ENCODE measurements around the gene ACTRT2. TPM values are rescaled to one million over a fixed set of nuclear protein-coding genes. Genes with fewer than 3 reads are reported as not detected.

The ACTRT2 gene
- total RNA-seq, 2 experiments from 2014 or later, result not detected

DNA sequence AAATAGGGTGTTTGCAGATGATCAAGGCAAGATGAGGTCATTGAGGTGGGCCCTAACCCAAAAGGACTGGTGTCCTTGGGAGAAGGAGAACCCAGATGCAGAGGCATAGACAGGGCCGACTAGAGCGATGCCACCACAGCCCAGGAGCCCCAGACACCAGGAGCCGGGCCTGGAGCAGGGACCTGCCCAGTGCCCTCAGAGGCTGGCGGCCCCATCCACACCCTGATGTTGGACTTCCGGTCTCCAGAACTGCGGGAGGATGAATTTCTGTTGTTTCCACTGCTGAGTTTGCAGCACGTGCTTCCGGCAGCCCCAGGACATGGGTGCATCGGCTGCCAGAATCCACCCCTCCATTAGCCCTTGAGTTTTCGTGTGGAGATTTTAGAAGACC, 7.2 kb upstream of the ACTRT2 start:
- H3K9me3 Mint-ChIP-seq, result no peaks in the 10 kb centered on the region
- no peak overlapping the region for H3K27ac Mint-ChIP-seq
- H3K4me3 Mint-ChIP-seq, result no peak overlapping the region
- ChIA-PET CTCF (interaction anchor here (1.0 kb wide), 1 partner anchor 16 kb away, joined by 3 read pairs; no protein-coding TSS in a partner anchor), POLR2A (no interaction called here)
- DNase-seq, result no peak
- H3K36me3 Mint-ChIP-seq (ENCODE audit: low read depth), result no peaks in the 10 kb centered on the region
- H3K4me1 Mint-ChIP-seq, result no peaks in the 10 kb centered on the region
- no peaks in the 10 kb centered on the region for H3K27me3 Mint-ChIP-seq

GRCh38 chr1:3014443-3015268, 6.6 kb upstream of the ACTRT2 start:
- no peaks in the 10 kb centered on the region for H3K9me3 Mint-ChIP-seq
- no peaks in the 10 kb centered on the region for H3K4me1 Mint-ChIP-seq
- ChIA-PET CTCF (no interaction called here), POLR2A (no interaction called here)
- H3K4me3 Mint-ChIP-seq, result no peak overlapping the region
- H3K27me3 Mint-ChIP-seq, result no peaks in the 10 kb centered on the region
- DNase-seq, result no peak
- H3K36me3 Mint-ChIP-seq (ENCODE audit: low read depth), result no peaks in the 10 kb centered on the region
- H3K27ac Mint-ChIP-seq, result no peak overlapping the region

DNA sequence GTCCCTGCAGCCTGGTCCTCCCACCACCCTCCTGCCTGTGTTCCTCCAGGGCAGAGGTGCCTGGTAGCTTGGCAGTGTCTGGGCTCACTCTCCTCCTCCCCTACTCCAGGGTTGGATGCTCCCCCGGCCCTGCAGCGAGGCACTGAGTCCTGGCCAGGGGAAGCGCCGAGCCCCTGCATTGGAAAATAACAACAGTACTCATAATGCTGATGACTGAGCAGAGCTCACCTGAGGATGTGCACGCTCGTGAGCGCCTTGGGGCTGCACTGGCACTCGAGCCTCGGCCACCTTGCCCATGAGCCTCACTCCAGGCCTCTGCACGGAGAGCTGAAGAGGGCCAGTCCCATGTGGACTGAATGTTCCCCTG, 6.0 kb upstream of the ACTRT2 start:
- Mint-ChIP-seq H3K4me1 (no peaks in the 10 kb centered on the region), H3K4me3 (no peak overlapping the region), H3K27me3 (no peaks in the 10 kb centered on the region), H3K27ac (no peak overlapping the region), H3K9me3 (no peaks in the 10 kb centered on the region), H3K36me3 (ENCODE audit: low read depth) (no peaks in the 10 kb centered on the region)
- ChIA-PET CTCF (no interaction called here), POLR2A (no interaction called here)
- no peak for DNase-seq

DNA sequence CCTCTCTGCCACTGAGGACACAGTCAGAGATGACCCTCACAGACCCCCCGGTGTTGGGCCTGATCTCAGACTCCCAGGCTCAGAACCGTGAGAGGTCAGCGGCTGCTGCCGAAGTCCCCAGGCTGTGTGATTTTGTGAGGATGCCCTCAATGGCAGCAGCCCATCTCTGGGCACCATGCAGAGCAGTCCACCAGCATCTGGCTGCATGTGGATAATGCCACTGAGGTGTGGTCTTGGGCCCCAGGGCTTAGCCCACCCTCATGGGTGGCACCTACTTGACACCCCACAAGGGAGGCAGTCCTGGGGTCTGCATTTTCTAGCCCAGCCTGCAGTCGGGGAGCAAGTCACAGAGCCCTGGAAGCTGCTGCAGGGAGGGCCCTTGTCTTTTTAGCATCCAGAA, 5.5 kb upstream of the ACTRT2 start:
- CTCF ChIA-PET, result no interaction called here

DNA sequence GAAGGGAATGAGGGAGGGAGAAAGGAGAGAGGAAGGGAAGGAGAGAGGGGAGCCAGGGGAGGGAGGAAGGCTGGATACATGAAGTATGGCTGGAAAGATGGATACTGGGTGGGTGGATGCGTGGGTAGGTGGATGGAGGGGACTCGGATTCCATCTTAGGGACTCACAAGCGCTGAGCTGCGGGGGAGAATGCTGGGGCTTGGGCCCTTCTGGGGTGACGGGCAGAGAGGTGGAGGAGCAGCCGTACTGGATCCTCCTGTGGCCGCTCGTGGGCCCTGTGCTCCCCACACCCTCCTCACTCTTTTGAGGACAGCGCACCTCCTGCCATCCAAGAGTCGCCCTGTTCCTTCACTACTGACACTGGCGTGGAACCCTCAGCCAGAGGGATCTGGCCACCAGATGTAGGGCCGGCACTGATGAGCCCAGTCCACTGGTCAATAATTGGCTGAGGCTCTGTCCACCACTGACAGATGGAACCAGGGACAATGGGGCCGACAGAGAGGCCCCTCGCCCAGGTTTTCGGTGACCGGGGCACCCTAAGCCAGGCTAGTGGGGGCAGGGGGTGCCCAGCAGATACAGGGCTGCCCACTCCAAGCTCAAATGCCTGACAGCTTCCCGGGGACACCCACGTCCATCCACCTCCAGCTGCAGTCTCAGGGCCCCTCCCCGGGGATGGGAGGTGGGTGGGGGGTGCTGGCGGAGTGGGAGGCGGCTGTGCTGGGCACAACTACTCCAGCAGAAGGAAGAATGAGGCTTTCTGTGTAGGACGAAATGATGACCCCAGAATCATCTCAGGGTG, 4.4 kb upstream of the ACTRT2 start:
- Mint-ChIP-seq H3K36me3 (ENCODE audit: low read depth) (no peaks in the 10 kb centered on the region), H3K27ac (no peak overlapping the region), H3K9me3 (no peaks in the 10 kb centered on the region), H3K27me3 (no peaks in the 10 kb centered on the region), H3K4me3 (no peak overlapping the region), H3K4me1 (no peaks in the 10 kb centered on the region)
- ChIA-PET CTCF (no interaction called here), POLR2A (no interaction called here)
- no peak for DNase-seq

More for the DNA sequence above, 5.5 kb upstream of the ACTRT2 start:
- POLR2A ChIA-PET, result no interaction called here
- Mint-ChIP-seq H3K9me3 (no peaks in the 10 kb centered on the region), H3K27me3 (no peaks in the 10 kb centered on the region), H3K27ac (no peak overlapping the region), H3K4me3 (no peak overlapping the region), H3K4me1 (no peaks in the 10 kb centered on the region), H3K36me3 (ENCODE audit: low read depth) (no peaks in the 10 kb centered on the region)
- DNase-seq, result no peak

- ChIA-PET CTCF (no interaction called here), POLR2A (no interaction called here)
- H3K27ac Mint-ChIP-seq, result no peak overlapping the region
- no peak overlapping the region for H3K4me3 Mint-ChIP-seq
- no peaks in the 10 kb centered on the region for H3K9me3 Mint-ChIP-seq
- no peaks in the 10 kb centered on the region for H3K36me3 Mint-ChIP-seq (ENCODE audit: low read depth)
- H3K27me3 Mint-ChIP-seq, result no peaks in the 10 kb centered on the region
- H3K4me1 Mint-ChIP-seq, result no peaks in the 10 kb centered on the region
- DNase-seq, result no peak
Observed at GRCh38 chr1:3017440-3018050, 3.7 kb upstream of the ACTRT2 start.

DNA sequence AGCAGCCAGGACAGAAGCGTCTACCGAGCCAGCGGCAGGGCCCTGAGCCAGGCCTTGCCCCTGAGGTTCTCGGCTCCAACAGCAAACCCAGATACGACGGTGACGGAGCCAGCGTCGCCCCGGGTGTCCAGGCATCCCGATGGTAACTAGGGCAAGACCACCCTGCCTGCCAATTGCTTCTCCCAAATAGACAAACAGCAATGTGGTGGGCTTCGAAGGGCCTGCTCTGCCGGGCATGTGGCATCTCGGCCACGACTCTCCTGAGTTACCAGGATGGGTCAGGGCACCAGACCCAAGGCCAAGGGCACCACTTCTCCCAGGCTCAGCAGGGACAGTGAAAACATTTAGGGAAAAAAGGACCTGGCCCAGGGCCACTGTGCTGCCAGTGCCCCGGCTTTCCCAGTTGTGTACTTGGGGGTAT, 3.2 kb upstream of the ACTRT2 start:
- H3K36me3 Mint-ChIP-seq (ENCODE audit: low read depth), result no peaks in the 10 kb centered on the region
- H3K27me3 Mint-ChIP-seq, result no peaks in the 10 kb centered on the region
- H3K4me3 Mint-ChIP-seq, result no peak overlapping the region
- ChIA-PET POLR2A (no interaction called here), CTCF (no interaction called here)
- no peak overlapping the region for H3K27ac Mint-ChIP-seq
- H3K4me1 Mint-ChIP-seq, result no peaks in the 10 kb centered on the region
- no peaks in the 10 kb centered on the region for H3K9me3 Mint-ChIP-seq
- DNase-seq, result no peak

- ChIA-PET CTCF (no interaction called here), POLR2A (no interaction called here)
- DNase-seq, result no peak
- H3K36me3 Mint-ChIP-seq (ENCODE audit: low read depth), result no peaks in the 10 kb centered on the region
- no peak overlapping the region for H3K4me3 Mint-ChIP-seq
- H3K9me3 Mint-ChIP-seq, result no peaks in the 10 kb centered on the region
- no peaks in the 10 kb centered on the region for H3K27me3 Mint-ChIP-seq
- no peaks in the 10 kb centered on the region for H3K4me1 Mint-ChIP-seq
- H3K27ac Mint-ChIP-seq, result no peak overlapping the region
Observed at GRCh38 chr1:3018576-3018975, 2.7 kb upstream of the ACTRT2 start.

DNA sequence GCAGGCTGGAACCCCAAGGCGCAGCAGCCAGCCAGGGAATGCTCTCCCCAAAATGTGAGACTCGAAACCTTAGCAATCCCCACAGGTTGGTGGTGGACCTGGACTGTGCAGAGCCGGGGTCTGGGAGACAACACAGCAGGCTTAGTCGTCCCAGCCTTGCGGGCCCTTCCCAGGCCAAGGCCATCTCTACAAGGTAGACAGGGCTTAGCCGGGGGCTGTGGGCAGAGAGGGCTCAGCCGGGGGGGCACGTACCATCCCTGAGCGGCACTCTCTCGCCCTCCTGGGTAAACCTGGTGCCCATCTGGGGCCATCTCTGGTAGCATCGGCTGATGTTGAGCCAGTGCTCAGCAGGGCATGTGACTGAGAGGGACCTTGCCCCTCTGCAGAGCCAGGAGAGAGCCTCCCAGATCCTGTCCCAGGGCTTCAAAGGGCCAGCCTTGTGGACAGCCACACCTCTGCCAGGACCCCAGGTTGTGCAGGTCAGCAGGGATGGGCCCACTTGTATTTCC, 2.2 kb upstream of the ACTRT2 start:
- H3K36me3 Mint-ChIP-seq (ENCODE audit: low read depth), result no peaks in the 10 kb centered on the region
- no peaks in the 10 kb centered on the region for H3K4me1 Mint-ChIP-seq
- no peak overlapping the region for H3K27ac Mint-ChIP-seq
- CTCF ChIA-PET, result no interaction called here
- DNase-seq, result no peak
- no peak overlapping the region for H3K4me3 Mint-ChIP-seq
- H3K9me3 Mint-ChIP-seq, result no peaks in the 10 kb centered on the region
- H3K27me3 Mint-ChIP-seq, result no peaks in the 10 kb centered on the region
- POLR2A ChIA-PET, result no interaction called here

DNA sequence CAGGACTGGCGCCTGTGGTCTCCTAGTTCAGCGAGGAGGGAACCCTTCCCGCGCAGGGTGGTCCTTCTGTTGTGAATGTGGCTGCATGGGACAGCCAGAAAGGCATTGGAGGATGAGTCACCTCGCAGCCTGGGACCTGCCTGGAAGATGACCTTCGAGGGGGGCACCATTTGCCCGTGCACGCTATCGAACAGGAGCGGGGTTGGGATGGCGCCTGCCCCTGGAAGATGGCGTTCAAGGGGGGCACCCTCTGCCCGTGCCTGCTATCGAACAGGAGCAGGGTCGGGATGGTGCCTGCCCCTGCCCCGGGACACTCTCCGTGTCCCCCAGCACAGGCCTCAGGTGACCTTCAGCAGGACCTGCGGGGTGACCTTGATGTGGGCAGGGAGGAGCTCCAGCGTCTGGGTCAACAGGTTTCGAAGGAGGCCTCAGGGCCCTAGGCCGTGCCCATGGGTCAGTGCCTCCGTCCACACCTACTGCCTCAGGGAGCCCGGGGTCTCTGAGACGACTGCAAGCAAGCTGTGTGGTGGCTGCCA, 1.7 kb upstream of the ACTRT2 start:
- Mint-ChIP-seq H3K27ac (no peak overlapping the region), H3K27me3 (no peaks in the 10 kb centered on the region), H3K4me1 (no peaks in the 10 kb centered on the region), H3K4me3 (no peak overlapping the region), H3K36me3 (ENCODE audit: low read depth) (no peaks in the 10 kb centered on the region), H3K9me3 (no peaks in the 10 kb centered on the region)
- POLR2A ChIA-PET, result no interaction called here
- DNase-seq, result no peak
- CTCF ChIA-PET, result no interaction called here

- CTCF ChIA-PET, result no interaction called here
- H3K9me3 Mint-ChIP-seq, result no peaks in the 10 kb centered on the region
Observed at GRCh38 chr1:3020263-3020909, 881 bp upstream of the ACTRT2 start.

DNA sequence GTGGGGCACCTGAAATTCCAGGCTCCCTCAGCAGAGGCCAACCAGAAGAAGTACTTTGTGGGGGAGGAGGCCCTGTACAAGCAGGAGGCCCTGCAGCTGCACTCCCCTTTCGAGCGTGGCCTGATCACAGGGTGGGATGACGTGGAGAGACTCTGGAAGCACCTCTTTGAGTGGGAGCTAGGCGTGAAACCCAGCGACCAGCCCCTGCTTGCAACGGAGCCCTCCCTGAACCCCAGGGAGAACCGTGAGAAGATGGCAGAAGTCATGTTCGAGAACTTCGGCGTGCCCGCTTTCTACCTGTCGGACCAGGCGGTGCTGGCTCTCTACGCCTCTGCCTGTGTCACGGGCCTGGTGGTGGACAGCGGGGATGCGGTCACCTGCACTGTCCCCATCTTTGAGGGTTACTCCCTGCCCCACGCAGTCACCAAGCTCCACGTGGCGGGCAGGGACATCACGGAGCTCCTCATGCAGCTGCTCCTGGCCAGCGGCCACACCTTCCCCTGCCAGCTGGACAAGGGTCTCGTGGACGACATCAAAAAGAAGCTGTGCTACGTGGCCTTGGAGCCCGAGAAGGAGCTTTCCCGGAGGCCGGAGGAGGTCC, 634 bp downstream of the ACTRT2 start:
- Mint-ChIP-seq H3K36me3 (ENCODE audit: low read depth) (no peaks in the 10 kb centered on the region), H3K27me3 (no peaks in the 10 kb centered on the region), H3K27ac (no peak overlapping the region), H3K4me3 (no peak overlapping the region), H3K4me1 (no peaks in the 10 kb centered on the region), H3K9me3 (no peaks in the 10 kb centered on the region)
- CTCF ChIA-PET, result no interaction called here
- POLR2A ChIA-PET, result no interaction called here
- no peak for DNase-seq

More at GRCh38 chr1:3020263-3020909, 881 bp upstream of the ACTRT2 start:
- no peak for DNase-seq
- no peaks in the 10 kb centered on the region for H3K4me1 Mint-ChIP-seq
- no peak overlapping the region for H3K27ac Mint-ChIP-seq
- no peaks in the 10 kb centered on the region for H3K27me3 Mint-ChIP-seq
- no peak overlapping the region for H3K4me3 Mint-ChIP-seq
- POLR2A ChIA-PET, result no interaction called here
- H3K36me3 Mint-ChIP-seq (ENCODE audit: low read depth), result no peaks in the 10 kb centered on the region

DNA sequence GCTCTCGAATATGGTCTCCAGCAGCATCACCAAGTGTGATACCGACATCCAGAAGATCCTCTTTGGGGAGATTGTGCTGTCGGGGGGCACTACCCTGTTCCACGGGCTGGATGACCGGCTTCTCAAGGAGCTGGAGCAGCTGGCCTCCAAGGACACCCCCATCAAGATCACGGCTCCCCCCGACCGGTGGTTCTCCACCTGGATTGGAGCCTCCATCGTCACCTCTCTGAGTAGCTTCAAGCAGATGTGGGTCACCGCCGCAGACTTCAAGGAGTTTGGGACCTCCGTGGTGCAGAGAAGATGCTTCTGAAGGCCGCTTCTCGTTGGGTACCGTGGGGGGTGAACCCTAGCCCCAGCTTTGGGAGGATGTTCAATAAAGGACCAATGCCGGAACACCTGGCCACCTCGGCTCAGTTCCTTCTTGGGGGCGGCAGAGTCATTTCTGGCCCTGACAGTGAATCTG, 1.3 kb downstream of the ACTRT2 start:
- Mint-ChIP-seq H3K27ac (no peak overlapping the region), H3K4me1 (no peaks in the 10 kb centered on the region), H3K9me3 (no peaks in the 10 kb centered on the region), H3K4me3 (no peak overlapping the region), H3K27me3 (no peaks in the 10 kb centered on the region), H3K36me3 (ENCODE audit: low read depth) (no peaks in the 10 kb centered on the region)
- POLR2A ChIA-PET, result no interaction called here
- CTCF ChIA-PET, result no interaction called here
- no peak for DNase-seq
